HG03103 (cell line): ENCODE measurements around the gene MYO1E.

Experiments used
- ATAC-seq: cut with Tn5 transposase; IDR thresholded peaks from one replicate; pipeline ENCODE4 v1.9.1; 2021; ENCODE audit warnings: low read depth; ENCODE audit not compliant: unreplicated experiment

Gene MYO1E

DNA sequence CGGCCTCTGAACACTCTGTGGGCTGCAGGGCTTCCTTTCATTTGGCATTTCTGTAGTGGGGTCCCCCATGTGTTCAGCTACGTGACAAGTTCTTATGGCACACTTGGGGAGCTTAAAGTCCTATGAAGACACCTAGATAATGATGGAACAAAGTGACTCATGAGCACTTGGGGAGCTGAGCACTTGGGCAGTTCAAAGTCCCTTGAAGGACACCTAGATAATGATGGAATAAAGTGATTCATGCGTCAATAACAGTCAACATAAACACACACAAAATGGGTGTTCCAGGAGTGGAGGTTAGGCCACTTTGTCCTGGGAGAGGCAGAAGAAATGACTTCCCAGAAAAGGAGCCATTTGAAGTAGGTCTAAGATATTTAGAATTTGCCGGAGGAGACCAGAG lies 99.4 kb downstream of the MYO1E start:
- ATAC-seq, result no peak

DNA sequence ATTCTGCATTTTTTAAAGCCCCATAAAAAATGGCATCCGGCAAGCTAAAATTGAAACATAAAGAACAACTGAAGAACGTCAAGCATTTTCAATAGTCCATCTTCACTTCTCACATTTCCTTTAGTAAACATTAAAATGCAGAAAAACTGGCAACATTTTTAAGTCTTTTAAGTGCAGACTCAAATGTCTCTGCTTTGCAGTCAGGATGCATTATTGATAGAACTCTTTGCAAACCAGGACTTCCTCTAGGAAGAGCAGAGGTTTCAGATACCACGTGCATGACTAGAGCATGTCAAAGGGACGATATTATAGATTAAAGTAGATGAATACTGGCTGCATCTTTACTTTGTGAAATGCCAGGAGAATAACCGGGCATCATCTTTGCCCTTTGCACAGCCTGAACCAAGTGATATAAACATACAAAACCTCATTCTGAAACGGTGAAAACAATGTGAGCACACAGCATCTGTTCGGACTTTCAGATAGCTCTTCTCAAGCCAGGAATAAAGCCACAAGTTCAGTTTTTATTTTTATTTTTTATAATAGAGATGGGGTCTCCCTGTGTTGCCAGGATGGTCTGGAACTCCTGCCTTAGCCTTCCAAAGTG lies 101.0 kb downstream of the MYO1E start:
- no peak for ATAC-seq

DNA sequence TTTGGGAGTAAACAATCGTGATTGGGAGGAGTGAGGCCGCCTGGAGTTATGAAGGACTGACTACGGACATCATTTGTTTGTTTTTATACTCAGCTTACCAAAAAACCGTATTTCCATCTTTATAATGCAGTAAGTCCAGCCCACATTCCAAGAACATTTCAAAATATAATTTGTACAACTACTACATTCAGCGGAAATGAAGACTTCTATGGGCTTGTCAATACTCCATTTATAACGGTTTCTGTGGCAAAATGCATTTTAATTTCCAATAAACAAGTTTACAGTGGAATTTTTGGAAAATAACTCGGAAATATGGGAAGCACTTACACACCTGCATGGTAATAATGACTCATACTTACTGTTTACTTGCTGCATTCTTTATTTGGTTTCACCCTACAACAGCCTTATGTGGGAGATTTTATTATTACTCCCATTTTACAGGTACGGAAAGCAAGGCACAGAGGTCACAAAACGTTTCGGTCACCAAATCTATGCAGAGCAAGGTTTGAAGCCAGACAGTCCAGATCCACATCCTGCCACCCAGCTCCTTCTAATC lies 103.7 kb downstream of the MYO1E start:
- ATAC-seq, result no peak

DNA sequence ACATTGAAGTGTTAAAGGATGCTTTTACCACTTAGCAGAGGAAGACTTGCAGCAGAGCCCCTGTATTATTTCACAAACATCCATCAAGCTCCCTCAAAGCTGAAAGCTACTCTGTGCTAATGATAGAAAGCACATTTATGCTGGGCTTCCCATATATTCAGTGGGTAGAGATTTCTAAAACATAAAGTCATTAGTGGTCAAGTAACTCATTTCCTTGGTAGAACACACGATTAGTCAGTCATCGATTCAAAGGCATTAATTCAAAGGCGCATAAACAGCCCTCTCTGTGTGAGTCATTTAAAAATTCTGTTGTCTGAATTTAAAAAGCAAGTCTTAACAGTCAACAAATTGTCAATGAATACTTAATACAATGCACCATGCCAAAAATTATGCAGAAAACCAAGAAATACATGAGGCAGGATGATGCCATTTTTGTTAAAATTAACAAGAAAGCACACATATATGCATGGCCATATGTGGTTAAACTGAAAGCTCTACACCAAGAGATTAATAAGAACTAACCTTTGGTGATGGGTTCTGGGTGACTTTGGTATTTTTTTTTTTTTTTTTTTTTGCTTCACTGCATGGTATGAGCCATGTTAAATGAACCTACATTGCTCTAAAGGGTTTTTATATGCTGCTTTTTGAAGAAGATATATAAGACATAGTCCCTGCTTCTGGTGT lies 104.4 kb downstream of the MYO1E start:
- no peak for ATAC-seq

DNA sequence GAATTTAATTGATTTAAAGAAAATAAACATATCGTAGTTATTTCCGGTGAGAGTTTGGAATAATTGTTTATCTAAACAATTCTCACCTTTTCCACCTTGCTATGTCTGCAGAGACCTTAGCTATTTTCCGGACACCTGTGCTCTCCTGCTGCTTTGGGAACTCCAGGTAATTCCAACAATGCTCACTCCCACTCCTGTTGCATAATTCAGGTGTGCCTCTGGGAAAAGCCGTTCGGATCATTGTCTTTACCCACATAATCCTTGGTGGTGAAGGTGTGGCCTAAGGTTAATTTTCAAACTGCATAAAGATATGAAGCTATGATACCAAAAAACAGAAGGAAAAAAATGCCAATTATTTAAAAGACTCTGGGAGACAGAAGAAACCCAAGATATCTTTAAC lies 106.6 kb downstream of the MYO1E start:
- no peak for ATAC-seq

DNA sequence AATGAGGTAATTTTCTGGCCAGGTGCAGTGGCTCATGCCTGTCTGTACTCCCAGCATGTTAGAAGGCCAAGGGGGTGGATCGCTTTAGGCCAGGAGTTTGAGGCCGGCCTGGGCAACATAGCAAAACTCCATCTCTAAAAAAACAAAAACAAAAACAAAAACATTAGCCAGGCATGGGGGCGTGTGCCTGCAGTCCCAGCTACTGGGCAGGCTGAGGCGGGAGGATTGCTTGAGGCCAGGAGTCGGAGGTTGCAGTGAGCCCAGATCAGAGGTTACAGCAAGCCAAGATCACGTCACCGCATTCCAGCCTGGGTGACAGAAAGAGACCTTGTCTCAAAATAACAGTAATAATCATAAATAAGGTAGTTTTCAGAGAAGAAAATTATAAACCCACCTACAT lies 110.4 kb downstream of the MYO1E start:
- ATAC-seq, result no peak

- ATAC-seq, result no peak
Observed at GRCh38 chr15:59260090-59260489, 112.6 kb downstream of the MYO1E start.

DNA sequence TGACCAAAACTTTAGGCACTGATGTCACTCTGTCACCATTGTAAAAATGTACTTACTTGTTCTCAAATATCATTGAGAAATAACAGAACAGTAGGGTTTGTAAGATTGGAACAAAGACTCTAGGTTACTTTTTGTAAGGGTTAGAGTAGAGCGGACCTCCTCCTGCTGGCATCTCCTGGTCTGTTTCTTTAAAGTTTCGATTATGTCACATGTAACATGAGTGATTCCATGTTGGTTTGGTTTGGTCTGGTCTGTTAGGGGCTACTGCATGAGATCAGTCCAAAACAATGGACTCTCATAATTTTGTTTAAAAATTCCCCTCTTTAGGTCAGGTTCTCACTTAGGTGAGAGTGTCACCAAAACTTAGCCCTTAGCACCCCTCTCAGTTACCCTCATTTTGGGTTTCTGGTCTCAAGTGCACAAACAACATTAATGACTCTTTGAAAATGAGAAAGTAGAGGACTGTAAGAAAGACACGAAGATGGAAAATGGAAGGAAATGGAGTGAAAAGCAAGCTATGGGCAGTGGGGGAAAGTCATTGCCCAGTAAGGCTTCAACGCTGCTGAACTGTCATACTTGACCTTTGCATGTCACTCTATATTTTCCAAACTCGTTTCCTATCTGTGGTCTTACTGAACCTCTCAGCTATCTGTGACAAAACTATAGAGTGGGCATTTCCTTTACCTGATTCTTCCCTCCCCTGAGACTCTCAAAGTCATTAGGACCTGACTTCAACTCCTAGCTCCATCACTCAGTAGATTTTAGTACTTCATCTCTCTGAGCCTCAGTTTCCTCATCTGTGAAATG lies 113.3 kb downstream of the MYO1E start:
- ATAC-seq, result no peak

GRCh38 chr15:59258317-59258716 lies 114.4 kb downstream of the MYO1E start:
- no peak for ATAC-seq

GRCh38 chr15:59257140-59257539 lies 115.5 kb downstream of the MYO1E start:
- no peak for ATAC-seq

DNA sequence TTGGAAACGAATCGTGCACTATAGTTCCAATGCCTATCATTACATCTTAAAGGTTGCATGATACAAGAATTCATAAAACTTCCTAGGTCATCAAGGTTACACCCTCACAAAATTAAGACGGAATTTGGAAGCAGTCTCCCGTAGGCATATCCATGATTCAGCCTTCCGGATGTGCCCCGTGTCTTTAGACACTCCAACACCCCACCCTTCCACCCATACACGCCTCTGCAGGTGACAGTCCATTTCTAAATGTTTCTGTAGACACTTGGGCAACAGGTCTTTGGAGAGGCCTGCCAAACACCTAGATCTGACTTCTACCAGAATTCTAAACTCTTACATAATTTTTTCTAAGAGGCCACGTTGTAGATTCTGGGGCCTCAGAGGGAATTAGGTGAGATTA lies 116.2 kb downstream of the MYO1E start:
- ATAC-seq, result no peak

DNA sequence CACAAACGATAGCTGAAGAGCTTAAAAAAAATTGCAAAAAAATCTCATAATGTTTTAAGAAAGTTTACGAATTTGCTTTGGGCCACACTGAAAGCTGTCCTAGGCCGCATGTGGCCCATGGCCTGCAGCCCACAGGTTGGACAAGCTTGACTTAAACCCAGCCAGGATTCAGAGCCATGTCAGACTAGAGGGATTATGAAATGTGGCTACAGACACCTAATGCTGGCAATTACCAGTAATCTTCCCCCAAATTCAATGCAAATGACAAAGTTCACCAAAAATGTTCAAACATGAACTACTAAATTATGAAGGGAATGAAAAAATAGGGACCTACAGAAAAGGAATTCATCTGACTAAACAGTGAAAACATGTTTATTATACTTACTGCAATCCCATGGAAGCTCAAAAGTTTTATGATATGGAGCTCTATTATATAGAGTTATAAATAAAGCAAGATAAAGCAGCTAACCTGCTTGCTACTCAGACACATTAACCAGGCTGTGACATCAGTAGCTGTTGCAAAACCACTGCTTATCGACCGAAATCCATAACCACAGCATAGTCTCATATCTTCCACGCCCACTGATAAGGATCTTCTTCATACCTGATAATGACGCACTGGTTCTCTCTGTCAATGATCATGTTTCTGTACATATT lies 116.9 kb downstream of the MYO1E start:
- no peak for ATAC-seq

DNA sequence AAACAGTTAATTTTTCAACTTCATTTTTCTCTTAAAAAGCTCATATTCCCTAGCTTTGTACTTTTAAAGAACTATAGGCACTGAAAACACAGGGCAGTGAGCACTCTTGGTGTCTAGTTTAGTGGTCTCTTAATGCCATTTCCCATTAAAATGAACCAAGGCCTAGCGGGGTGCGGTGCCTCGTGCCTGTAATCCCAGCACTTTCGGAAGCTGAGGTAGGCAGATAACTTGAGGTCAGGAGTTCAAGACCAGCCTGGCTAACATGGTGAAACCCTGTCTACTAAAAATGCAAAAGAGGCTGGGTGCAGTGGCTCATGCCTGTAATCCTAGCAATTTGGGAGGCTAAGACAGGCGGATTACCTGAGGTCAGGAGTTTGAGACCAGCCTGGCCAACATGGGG lies 120.5 kb downstream of the MYO1E start:
- ATAC-seq, result no peak

DNA sequence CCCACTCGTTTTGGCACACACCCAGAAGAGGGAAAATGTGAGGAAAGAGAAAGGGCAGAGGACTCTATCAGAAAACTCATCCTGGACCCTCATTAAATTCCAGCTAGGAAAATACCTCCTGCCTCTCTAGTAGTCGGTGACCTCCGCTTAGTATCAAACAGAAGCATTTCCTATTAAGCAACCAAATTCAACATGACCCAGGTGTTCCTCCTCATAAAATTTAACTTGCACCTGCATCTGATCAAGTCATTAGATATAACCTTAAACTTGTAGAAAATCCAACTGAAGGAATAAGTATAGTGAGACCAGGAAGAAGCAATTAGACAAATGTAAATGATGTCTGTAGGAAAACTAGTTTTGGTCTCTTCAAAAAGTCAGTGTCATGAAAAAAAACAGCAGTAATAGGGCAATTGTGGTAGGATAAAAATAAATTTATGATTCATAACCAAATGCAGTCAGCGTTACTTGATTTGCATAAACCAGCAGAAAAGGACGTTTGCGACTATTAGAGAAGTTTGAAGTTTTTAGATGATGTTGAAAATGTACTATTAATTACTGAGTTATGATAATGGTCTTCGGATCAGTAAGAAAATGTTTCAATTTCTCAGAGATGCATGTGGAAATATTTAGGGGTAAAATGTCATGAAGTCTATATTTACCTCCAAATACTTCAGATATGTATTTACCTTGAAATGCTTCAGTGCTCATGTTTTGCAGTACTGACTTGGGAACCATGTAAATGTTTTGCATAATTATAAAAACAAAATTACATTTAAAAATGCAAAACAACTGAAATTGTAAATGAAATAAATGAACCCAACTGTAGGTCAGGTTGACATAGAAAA lies 121.4 kb downstream of the MYO1E start:
- no peak for ATAC-seq

- ATAC-seq, result no peak
Observed at GRCh38 chr15:59250249-59250648, 122.4 kb downstream of the MYO1E start.

DNA sequence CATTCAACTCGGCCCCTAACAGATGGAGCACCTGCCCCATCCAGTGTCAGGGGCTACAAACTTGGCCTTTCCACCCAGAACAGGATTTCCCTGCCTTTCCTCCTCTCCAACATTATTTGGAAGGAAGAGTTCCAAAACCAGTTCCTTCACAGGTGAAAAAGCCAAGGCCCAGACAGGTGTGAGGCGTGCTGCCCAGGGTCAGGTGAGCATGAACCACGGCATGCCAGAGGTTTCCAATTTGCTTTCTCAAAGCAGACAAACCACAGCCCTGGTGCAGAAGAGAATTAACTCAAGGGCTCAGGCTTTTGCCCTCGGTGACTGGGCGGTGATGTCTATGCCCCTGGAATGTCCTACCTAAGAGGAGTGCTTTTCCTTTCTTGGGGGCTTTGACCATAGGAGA lies 122.9 kb downstream of the MYO1E start:
- ATAC-seq, result no peak

DNA sequence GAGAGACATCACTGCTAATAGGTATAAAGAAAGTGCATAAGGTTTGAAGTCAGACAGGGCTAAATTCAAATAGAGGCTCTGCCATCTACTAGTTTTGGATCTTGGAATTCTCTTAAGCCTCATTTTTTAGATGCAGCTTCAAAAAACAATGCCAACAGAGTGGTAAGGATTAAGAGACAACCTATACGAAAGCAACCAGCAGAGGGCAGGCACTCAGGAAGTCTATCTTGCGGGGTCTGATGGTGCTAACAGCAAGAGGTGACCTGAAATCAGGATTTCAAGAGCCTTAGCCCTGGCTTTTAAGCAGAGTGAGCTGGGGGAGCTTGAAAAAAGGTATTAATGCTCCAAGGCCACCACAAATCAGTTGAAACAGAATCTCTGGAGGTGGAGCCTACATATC lies 125.3 kb downstream of the MYO1E start:
- no peak for ATAC-seq

DNA sequence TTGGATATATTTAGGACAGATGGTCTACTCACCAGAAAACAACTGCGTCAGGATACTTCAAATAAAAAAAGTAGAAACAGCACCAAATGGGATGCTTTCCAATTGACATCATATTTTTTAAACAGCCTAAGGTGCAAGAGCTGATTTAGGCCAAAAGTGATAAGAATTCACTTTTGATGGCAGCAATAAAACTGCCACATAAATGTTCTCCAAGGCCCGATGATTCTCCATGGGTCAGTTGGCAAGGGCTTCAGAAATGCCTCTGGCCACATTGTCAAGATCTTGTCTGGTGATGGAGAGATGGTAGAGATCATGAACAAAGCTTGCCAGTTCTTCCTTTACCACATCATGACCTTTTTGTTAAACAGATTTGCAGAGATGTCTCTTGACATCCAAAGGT lies 127.1 kb downstream of the MYO1E start:
- no peak for ATAC-seq

- ATAC-seq, result peak; percentile 78
Observed at GRCh38 chr15:59244337-59244736, 128.3 kb downstream of the MYO1E start.

GRCh38 chr15:59243622-59244021 lies 129.0 kb downstream of the MYO1E start:
- ATAC-seq, result no peak
